Measurements from ENCODE around the gene PRXL2B. TPM values are rescaled to one million over a fixed set of nuclear protein-coding genes. Genes with fewer than 3 reads are reported as not detected.

The PRXL2B gene
- total RNA-seq, 1 experiment from 2014 or later: 34.8 TPM

GRCh38 chr1:2592672-2593071, 6.1 kb downstream of the PRXL2B start:
- intact Hi-C loops (cut with micrococcal nuclease; ENCODE audit: unreplicated experiment): no loop called here
- CTCF ChIA-PET: no interaction called here

GRCh38 chr1:2593251-2593878, 6.8 kb downstream of the PRXL2B start:
- no peaks in the 10 kb centered on the region for H3K36me3 ChIP-seq (ENCODE audit: insufficient read depth, low read length, poor library complexity, severe bottlenecking)
- H3K4me3 ChIP-seq (ENCODE audit: low read depth, low read length, poor library complexity, severe bottlenecking): no peak overlapping the region
- DNase-seq (ENCODE audit: low spot score): no peak
- POLR2A ChIA-PET (ENCODE audit: low non-redundant PET): no interaction called here
- no peaks in the 10 kb centered on the region for H3K27me3 ChIP-seq (replicated peaks; ENCODE audit: insufficient read depth, low read depth, low read length, poor library complexity)
- CTCF ChIA-PET: no interaction called here
- H3K27ac ChIP-seq (ENCODE audit: low read depth, low read length, poor library complexity, severe bottlenecking): no peak overlapping the region
- intact Hi-C loops (cut with micrococcal nuclease; ENCODE audit: unreplicated experiment): no loop called here
- peaks cover 8% of the 10 kb centered on the region for H3K4me1 ChIP-seq (ENCODE audit: insufficient read depth, low read length, poor library complexity, severe bottlenecking)
- no TSS peak for BruUV-seq (replicated peaks)
- TF ChIP-seq EZH2 (IDR thresholded peaks at IDR 0.05; ENCODE audit: borderline replicate concordance, low read depth, low read length, poor library complexity, severe bottlenecking): no peak
- TF ChIP-seq, protein P1, sequence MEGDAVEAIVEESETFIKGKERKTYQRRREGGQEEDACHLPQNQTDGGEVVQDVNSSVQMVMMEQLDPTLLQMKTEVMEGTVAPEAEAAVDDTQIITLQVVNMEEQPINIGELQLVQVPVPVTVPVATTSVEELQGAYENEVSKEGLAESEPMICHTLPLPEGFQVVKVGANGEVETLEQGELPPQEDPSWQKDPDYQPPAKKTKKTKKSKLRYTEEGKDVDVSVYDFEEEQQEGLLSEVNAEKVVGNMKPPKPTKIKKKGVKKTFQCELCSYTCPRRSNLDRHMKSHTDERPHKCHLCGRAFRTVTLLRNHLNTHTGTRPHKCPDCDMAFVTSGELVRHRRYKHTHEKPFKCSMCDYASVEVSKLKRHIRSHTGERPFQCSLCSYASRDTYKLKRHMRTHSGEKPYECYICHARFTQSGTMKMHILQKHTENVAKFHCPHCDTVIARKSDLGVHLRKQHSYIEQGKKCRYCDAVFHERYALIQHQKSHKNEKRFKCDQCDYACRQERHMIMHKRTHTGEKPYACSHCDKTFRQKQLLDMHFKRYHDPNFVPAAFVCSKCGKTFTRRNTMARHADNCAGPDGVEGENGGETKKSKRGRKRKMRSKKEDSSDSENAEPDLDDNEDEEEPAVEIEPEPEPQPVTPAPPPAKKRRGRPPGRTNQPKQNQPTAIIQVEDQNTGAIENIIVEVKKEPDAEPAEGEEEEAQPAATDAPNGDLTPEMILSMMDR (conservative IDR thresholded peaks at IDR 0.05; ENCODE audit: low read depth, low read length): no peak
- H3K9me3 ChIP-seq (ENCODE audit: low read depth, low read length, poor library complexity, severe bottlenecking): no peaks in the 10 kb centered on the region

More at GRCh38 chr1:2592672-2593071, 6.1 kb downstream of the PRXL2B start:
- H3K9me3 ChIP-seq (ENCODE audit: low read depth, low read length, poor library complexity, severe bottlenecking): no peaks in the 10 kb centered on the region
- no peaks in the 10 kb centered on the region for H3K27me3 ChIP-seq (replicated peaks; ENCODE audit: insufficient read depth, low read depth, low read length, poor library complexity)
- no peaks in the 10 kb centered on the region for H3K36me3 ChIP-seq (ENCODE audit: insufficient read depth, low read length, poor library complexity, severe bottlenecking)
- no peak overlapping the region for H3K27ac ChIP-seq (ENCODE audit: low read depth, low read length, poor library complexity, severe bottlenecking)
- peaks cover 8% of the 10 kb centered on the region for H3K4me1 ChIP-seq (ENCODE audit: insufficient read depth, low read length, poor library complexity, severe bottlenecking)
- no peak for TF ChIP-seq EZH2 (IDR thresholded peaks at IDR 0.05; ENCODE audit: borderline replicate concordance, low read depth, low read length, poor library complexity, severe bottlenecking)
- TF ChIP-seq, protein P1 (conservative IDR thresholded peaks at IDR 0.05; ENCODE audit: low read depth, low read length): no peak
- DNase-seq (ENCODE audit: low spot score): no peak
- BruUV-seq (replicated peaks): no TSS peak
- POLR2A ChIA-PET (ENCODE audit: low non-redundant PET): no interaction called here
- no peak overlapping the region for H3K4me3 ChIP-seq (ENCODE audit: low read depth, low read length, poor library complexity, severe bottlenecking)

DNA sequence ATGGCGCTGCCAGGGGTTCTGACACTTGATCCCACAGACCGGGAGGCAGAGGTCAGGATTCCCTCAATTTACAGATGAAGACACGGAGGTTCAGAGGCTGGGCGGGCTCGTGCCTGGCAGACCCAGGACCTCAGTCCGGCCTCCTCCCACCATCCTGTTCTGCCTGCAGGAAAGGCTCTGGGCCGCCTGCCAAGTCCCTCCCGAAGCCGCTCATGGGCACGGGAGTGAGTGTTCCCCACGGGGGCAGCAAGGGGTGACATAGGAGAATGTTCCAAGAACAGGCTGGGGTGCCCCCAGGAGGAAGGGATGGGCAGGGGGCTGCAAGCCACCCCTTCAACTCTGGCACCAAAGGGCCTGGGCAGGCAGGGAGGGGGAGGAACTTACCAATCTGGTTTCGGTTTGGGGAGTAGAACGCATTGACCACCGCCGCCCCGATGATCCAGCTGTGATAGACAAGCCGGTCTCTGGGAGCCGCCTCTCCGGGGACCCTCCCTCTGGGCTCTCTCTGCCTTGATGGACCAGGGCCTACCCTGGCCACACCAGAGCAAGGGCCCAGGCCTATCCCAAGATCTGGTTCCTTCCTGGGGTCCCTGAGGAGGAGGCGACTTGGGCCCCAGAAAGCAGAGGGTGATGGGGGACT, 7.5 kb downstream of the PRXL2B start:
- peaks cover 8% of the 10 kb centered on the region for H3K4me1 ChIP-seq (ENCODE audit: insufficient read depth, low read length, poor library complexity, severe bottlenecking)
- CTCF ChIA-PET: no interaction called here
- no peaks in the 10 kb centered on the region for H3K36me3 ChIP-seq (ENCODE audit: insufficient read depth, low read length, poor library complexity, severe bottlenecking)
- POLR2A ChIA-PET (ENCODE audit: low non-redundant PET): no interaction called here
- no peaks in the 10 kb centered on the region for H3K27me3 ChIP-seq (replicated peaks; ENCODE audit: insufficient read depth, low read depth, low read length, poor library complexity)
- intact Hi-C loops (cut with micrococcal nuclease; ENCODE audit: unreplicated experiment): no loop called here
- no peaks in the 10 kb centered on the region for H3K9me3 ChIP-seq (ENCODE audit: low read depth, low read length, poor library complexity, severe bottlenecking)
- no TSS peak for BruUV-seq (replicated peaks)
- no peak for TF ChIP-seq EZH2 (IDR thresholded peaks at IDR 0.05; ENCODE audit: borderline replicate concordance, low read depth, low read length, poor library complexity, severe bottlenecking)
- TF ChIP-seq, protein P1 (conservative IDR thresholded peaks at IDR 0.05; ENCODE audit: low read depth, low read length): no peak
- no peak overlapping the region for H3K27ac ChIP-seq (ENCODE audit: low read depth, low read length, poor library complexity, severe bottlenecking)
- DNase-seq (ENCODE audit: low spot score): peak; percentile 43
- H3K4me3 ChIP-seq (ENCODE audit: low read depth, low read length, poor library complexity, severe bottlenecking): peak overlapping the region; percentile 32
